ENCODE results near the gene SLC25A19. TPM values are rescaled to one million over a fixed set of nuclear protein-coding genes. Genes with fewer than 3 reads are reported as not detected.

Gene SLC25A19
- total RNA-seq, 1 experiment from 2014 or later, result 29.0 TPM

DNA sequence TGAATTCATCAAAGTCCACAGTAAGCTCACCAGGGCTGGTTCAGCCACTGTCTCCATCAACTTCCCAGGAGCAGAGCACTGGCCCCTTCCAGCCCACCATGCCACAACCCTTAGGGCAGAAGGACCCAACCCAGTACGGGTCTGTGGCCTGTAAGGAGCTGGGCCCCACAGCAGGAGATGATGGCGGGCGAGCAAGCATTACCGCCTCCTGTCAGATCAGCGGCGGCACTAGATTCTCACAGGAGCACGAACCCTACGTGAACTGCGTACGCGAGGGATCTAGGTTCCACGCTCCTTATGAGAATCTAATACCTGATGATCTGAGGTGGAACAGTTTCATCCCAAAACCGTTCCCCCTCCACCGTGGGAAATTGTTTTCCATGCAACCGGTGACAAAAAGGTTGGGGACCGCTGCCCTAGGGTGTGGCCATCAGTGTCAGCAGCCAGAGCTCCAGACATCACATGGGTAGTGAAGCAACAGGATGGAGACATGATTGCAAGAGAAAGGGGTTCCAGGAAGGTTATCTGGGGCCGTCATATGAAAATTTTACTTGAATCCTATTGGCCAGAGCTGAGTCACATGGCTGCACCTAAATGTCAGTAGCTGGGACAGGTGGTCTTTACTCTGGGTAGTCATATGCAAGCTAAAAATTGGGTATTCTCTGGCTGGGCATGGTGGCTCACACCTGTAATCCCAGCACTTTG lies 12.4 kb upstream of the SLC25A19 start:
- ChIA-PET POLR2A (no interaction called here), CTCF (interaction anchor here (0.6 kb wide), 1 partner anchor 105 kb away, joined by 4 read pairs; no protein-coding TSS in a partner anchor)
- Histone ChIP-seq H3K4me3 (ENCODE audit: low read depth in 2 of 2, low read length in 2 of 2) (no peak overlapping the region), H3K27me3 (ENCODE audit: control insufficient read depth, insufficient read depth, low read length) (no peaks in the 10 kb centered on the region), H3K27ac (ENCODE audit: low read length) (no peak overlapping the region), H3K9me3 (ENCODE audit: control insufficient read depth, insufficient read depth, low read depth, low read length) (no peaks in the 10 kb centered on the region), H3K4me1 (ENCODE audit: control insufficient read depth, insufficient read depth, low read length) (no peaks in the 10 kb centered on the region), H3K36me3 (ENCODE audit: control insufficient read depth, insufficient read depth, low read length) (no peaks in the 10 kb centered on the region)
- in situ Hi-C loops (cut with HindIII; ENCODE audit: low pct_unique_long_range_greater_than_20kb, low sequenced_read_pairs), result no loop called here
- intact Hi-C loops (cut with micrococcal nuclease; ENCODE audit: unreplicated experiment), result no loop called here
- TF ChIP-seq SIN3A (IDR thresholded peaks at IDR 0.05; ENCODE audit: borderline replicate concordance, insufficient read depth, low read depth, low read length) (no peak), TCF7L2 (IDR thresholded peaks at IDR 0.05; ENCODE audit: low read depth, low read length) (no peak), POLR2AphosphoS5 (IDR thresholded peaks at IDR 0.05; ENCODE audit: low read depth, low read length) (no peak)
- TF ChIP-seq, protein P1, sequence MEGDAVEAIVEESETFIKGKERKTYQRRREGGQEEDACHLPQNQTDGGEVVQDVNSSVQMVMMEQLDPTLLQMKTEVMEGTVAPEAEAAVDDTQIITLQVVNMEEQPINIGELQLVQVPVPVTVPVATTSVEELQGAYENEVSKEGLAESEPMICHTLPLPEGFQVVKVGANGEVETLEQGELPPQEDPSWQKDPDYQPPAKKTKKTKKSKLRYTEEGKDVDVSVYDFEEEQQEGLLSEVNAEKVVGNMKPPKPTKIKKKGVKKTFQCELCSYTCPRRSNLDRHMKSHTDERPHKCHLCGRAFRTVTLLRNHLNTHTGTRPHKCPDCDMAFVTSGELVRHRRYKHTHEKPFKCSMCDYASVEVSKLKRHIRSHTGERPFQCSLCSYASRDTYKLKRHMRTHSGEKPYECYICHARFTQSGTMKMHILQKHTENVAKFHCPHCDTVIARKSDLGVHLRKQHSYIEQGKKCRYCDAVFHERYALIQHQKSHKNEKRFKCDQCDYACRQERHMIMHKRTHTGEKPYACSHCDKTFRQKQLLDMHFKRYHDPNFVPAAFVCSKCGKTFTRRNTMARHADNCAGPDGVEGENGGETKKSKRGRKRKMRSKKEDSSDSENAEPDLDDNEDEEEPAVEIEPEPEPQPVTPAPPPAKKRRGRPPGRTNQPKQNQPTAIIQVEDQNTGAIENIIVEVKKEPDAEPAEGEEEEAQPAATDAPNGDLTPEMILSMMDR (IDR thresholded peaks at IDR 0.05), result no peak
- TF ChIP-seq, protein P2, sequence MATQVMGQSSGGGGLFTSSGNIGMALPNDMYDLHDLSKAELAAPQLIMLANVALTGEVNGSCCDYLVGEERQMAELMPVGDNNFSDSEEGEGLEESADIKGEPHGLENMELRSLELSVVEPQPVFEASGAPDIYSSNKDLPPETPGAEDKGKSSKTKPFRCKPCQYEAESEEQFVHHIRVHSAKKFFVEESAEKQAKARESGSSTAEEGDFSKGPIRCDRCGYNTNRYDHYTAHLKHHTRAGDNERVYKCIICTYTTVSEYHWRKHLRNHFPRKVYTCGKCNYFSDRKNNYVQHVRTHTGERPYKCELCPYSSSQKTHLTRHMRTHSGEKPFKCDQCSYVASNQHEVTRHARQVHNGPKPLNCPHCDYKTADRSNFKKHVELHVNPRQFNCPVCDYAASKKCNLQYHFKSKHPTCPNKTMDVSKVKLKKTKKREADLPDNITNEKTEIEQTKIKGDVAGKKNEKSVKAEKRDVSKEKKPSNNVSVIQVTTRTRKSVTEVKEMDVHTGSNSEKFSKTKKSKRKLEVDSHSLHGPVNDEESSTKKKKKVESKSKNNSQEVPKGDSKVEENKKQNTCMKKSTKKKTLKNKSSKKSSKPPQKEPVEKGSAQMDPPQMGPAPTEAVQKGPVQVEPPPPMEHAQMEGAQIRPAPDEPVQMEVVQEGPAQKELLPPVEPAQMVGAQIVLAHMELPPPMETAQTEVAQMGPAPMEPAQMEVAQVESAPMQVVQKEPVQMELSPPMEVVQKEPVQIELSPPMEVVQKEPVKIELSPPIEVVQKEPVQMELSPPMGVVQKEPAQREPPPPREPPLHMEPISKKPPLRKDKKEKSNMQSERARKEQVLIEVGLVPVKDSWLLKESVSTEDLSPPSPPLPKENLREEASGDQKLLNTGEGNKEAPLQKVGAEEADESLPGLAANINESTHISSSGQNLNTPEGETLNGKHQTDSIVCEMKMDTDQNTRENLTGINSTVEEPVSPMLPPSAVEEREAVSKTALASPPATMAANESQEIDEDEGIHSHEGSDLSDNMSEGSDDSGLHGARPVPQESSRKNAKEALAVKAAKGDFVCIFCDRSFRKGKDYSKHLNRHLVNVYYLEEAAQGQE (IDR thresholded peaks at IDR 0.05; ENCODE audit: insufficient read depth in 1 of 2, low read depth in 2 of 2, low read length in 1 of 2), result no peak
- no TSS peak for BruUV-seq (replicated peaks)
- ATAC-seq (no peak), DNase-seq (ENCODE audit: low read depth, low spot score) (no peak)

DNA sequence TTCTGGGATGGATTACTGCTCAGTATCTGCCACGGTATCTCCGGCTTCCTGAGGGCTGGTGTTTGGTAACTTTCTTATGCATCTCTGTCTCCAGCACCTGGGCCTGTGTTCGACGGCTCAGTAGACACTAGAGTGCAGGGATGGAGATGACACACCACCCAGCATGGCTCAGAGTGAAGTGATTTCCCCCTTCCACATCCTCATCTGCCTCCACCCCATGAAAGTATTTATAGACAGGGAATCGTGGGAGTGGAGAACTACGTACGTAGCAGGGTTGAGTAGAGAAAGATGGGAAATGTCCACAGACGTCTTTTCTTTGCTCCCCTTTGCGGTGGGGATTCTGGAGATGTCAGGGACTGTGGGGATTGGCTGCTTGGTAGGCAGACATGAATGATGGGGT lies 11.8 kb upstream of the SLC25A19 start:
- H3K4me1 ChIP-seq (ENCODE audit: control insufficient read depth, insufficient read depth, low read length), result no peaks in the 10 kb centered on the region
- H3K36me3 ChIP-seq (ENCODE audit: control insufficient read depth, insufficient read depth, low read length), result no peaks in the 10 kb centered on the region
- no TSS peak for BruUV-seq (replicated peaks)
- no peak for ATAC-seq
- CTCF ChIA-PET, result interaction anchor here (0.6 kb wide), 1 partner anchor 106 kb away, joined by 4 read pairs; no protein-coding TSS in a partner anchor
- H3K27ac ChIP-seq (ENCODE audit: low read length), result no peak overlapping the region
- H3K27me3 ChIP-seq (ENCODE audit: control insufficient read depth, insufficient read depth, low read length), result no peaks in the 10 kb centered on the region
- intact Hi-C loops (cut with micrococcal nuclease; ENCODE audit: unreplicated experiment) (no loop called here), in situ Hi-C loops (cut with HindIII; ENCODE audit: low pct_unique_long_range_greater_than_20kb, low sequenced_read_pairs) (no loop called here)
- no peaks in the 10 kb centered on the region for H3K9me3 ChIP-seq (ENCODE audit: control insufficient read depth, insufficient read depth, low read depth, low read length)
- POLR2A ChIA-PET, result no interaction called here
- no peak overlapping the region for H3K4me3 ChIP-seq (ENCODE audit: low read depth in 2 of 2, low read length in 2 of 2)
- TF ChIP-seq SIN3A (IDR thresholded peaks at IDR 0.05; ENCODE audit: borderline replicate concordance, insufficient read depth, low read depth, low read length), result no peak
- TF ChIP-seq, protein P2 (IDR thresholded peaks at IDR 0.05; ENCODE audit: insufficient read depth in 1 of 2, low read depth in 2 of 2, low read length in 1 of 2), result no peak
- no peak for TF ChIP-seq TCF7L2 (IDR thresholded peaks at IDR 0.05; ENCODE audit: low read depth, low read length)
- no peak for DNase-seq (ENCODE audit: low read depth, low spot score)
